Hepatocyte (in vitro differentiated cells): Measurements from ENCODE around the gene EPHA6. TPM values are rescaled to one million over a fixed set of nuclear protein-coding genes. Genes with fewer than 3 reads are reported as not detected.

Experiments
- DNase-seq: peaks from one replicate; pipeline ENCODE4 v3.0.0-alpha.2; 2016; ENCODE audit warnings: low spot score
- H2AFZ ChIP-seq: fragments of 200-600 bp; sonication (generic); 2 replicates; pipeline ENCODE4 v1.6.0; 2016; ENCODE audit warnings: antibody characterized with exemption, mild to moderate bottlenecking
- H3K27ac ChIP-seq: fragments of 200-600 bp; sonication (generic); 2 replicates; pipeline ENCODE4 v1.5.1; 2016; ENCODE audit warnings: mild to moderate bottlenecking
- H3K27me3 ChIP-seq: fragments of 200-600 bp; sonication (generic); 2 replicates; pipeline ENCODE4 v1.6.1; 2016
- H3K36me3 ChIP-seq: fragments of 200-600 bp; sonication (generic); replicated peaks from 2 replicates; pipeline ENCODE4 v1.5.1; 2016; ENCODE audit warnings: low read depth; ENCODE audit not compliant: insufficient read depth
- H3K4me1 ChIP-seq: fragments of 200-600 bp; sonication (generic); 2 replicates; pipeline ENCODE4 v1.5.1; 2016; ENCODE audit warnings: mild to moderate bottlenecking, moderate library complexity; ENCODE audit not compliant: insufficient read depth
- H3K4me2 ChIP-seq: fragments of 200-600 bp; sonication (generic); 2 replicates; pipeline ENCODE4 v1.6.0; 2016
- H3K4me3 ChIP-seq: fragments of 200-600 bp; sonication (generic); 2 replicates; pipeline ENCODE4 v1.5.1; 2016; ENCODE audit warnings: mild to moderate bottlenecking
- H3K79me2 ChIP-seq: fragments of 200-600 bp; sonication (generic); 2 replicates; pipeline ENCODE4 v1.6.0; 2017; ENCODE audit warnings: mild to moderate bottlenecking
- H3K9me2 ChIP-seq: fragments of 200-600 bp; sonication (generic); replicated peaks from 2 replicates; pipeline ENCODE4 v1.6.0; 2017; ENCODE audit warnings: mild to moderate bottlenecking; ENCODE audit not compliant: insufficient read depth
- H3K9me3 ChIP-seq: fragments of 200-600 bp; sonication (generic); 2 replicates; pipeline ENCODE4 v1.5.1; 2016; ENCODE audit warnings: low read depth, mild to moderate bottlenecking
- H4K20me1 ChIP-seq: fragments of 200-600 bp; sonication (generic); 2 replicates; pipeline ENCODE4 v1.6.0; 2016; ENCODE audit warnings: mild to moderate bottlenecking; ENCODE audit not compliant: insufficient read depth, poor library complexity, severe bottlenecking
- EZH2 ChIP-seq: fragments of 200-600 bp; sonication (generic); IDR thresholded peaks from 2 replicates; pipeline ENCODE4 v1.6.1; 2016; ENCODE audit warnings: antibody characterized with exemption, mild to moderate bottlenecking, borderline replicate concordance
- EZH2phosphoT487 ChIP-seq: fragments of 200-600 bp; sonication (generic); IDR thresholded peaks from one replicate; pipeline ENCODE4 v1.6.1; 2018; ENCODE audit warnings: antibody characterized with exemption, mild to moderate bottlenecking, low read depth, moderate library complexity; ENCODE audit not compliant: unreplicated experiment, severe bottlenecking
- WGBS: methylation state at CpG from one replicate; pipeline ENCODE4 v1.1.6; 2016; ENCODE audit warnings: low lambda C conversion rate; ENCODE audit errors: missing lambda C conversion rate; 5-methylcytosine and 5-hydroxymethylcytosine counted together
- polyA plus RNA-seq: library from polyadenylated mRNA; unstranded; fragments of >200 nt; fragmentation: Nextera tagmentation; extraction: Ambion mirVana; gene quantifications from 2 replicates; pipeline ENCODE4 v1.2.1, GENCODE V29; 2016
- total RNA-seq: library from RNA; depleted of rRNA; stranded (reverse); fragments of >200 nt; gene quantifications from 2 replicates; pipeline ENCODE4 v1.2.3, GENCODE V29; 2014
- TF ChIP-seq, protein P1 (sequence below): fragments of 200-600 bp; sonication (generic); IDR thresholded peaks from 2 replicates; pipeline ENCODE4 v1.5.1; 2016; ENCODE audit warnings: antibody characterized with exemption, mild to moderate bottlenecking; ENCODE audit not compliant: poor library complexity

EPHA6 gene
- total and polyA plus RNA-seq, 2 experiments from 2014 or later: 3.4 to 16.7 TPM

DNA sequence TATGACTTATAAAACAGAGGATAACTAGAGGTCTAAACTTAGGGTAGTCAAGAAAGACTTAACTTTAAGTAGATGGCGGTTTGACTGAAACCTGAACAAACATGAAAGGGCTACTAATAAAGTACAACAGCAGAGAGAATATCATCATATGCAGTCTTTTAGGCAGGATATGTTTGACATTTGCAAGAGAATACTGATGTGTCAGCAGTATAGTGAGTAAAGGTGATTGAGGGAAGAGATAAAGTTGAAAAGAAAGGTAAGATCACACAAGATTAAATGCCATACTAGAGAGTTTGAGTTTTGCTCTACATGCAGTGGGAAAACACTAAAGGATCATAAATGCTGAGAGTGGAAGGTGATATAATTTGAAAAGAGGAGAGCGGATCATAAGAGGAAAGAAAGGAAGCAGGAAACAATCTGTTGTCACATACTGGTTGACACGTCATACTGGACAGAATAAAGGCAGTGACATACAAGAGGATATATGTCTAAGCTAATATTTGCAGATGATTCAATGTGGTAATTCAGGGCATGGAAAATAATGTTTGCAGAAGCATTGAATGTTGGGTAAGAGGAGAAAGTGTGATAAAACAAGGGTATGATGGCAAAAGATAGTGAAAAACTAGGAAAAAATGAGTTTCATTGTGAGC is 223.0 kb downstream of the EPHA6 start:
- no peaks in the 10 kb centered on the region for H3K9me2 ChIP-seq
- H3K4me3 ChIP-seq: no peak overlapping the region
- H3K4me1 ChIP-seq: no peaks in the 10 kb centered on the region
- H2AFZ ChIP-seq: no peak overlapping the region
- H3K27ac ChIP-seq: no peak overlapping the region
- H3K36me3 ChIP-seq: no peaks in the 10 kb centered on the region
- no peak for DNase-seq
- 85% methylated on average over 3 of the region's 3 CpGs for WGBS
- no peaks in the 10 kb centered on the region for H3K79me2 ChIP-seq
- H3K9me3 ChIP-seq: no peaks in the 10 kb centered on the region
- no peak overlapping the region for H3K4me2 ChIP-seq
- H3K27me3 ChIP-seq: no peaks in the 10 kb centered on the region
- TF ChIP-seq, protein P1, sequence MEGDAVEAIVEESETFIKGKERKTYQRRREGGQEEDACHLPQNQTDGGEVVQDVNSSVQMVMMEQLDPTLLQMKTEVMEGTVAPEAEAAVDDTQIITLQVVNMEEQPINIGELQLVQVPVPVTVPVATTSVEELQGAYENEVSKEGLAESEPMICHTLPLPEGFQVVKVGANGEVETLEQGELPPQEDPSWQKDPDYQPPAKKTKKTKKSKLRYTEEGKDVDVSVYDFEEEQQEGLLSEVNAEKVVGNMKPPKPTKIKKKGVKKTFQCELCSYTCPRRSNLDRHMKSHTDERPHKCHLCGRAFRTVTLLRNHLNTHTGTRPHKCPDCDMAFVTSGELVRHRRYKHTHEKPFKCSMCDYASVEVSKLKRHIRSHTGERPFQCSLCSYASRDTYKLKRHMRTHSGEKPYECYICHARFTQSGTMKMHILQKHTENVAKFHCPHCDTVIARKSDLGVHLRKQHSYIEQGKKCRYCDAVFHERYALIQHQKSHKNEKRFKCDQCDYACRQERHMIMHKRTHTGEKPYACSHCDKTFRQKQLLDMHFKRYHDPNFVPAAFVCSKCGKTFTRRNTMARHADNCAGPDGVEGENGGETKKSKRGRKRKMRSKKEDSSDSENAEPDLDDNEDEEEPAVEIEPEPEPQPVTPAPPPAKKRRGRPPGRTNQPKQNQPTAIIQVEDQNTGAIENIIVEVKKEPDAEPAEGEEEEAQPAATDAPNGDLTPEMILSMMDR: no peak
- TF ChIP-seq EZH2phosphoT487 (no peak), EZH2 (no peak)
- H4K20me1 ChIP-seq: no peaks in the 10 kb centered on the region

DNA sequence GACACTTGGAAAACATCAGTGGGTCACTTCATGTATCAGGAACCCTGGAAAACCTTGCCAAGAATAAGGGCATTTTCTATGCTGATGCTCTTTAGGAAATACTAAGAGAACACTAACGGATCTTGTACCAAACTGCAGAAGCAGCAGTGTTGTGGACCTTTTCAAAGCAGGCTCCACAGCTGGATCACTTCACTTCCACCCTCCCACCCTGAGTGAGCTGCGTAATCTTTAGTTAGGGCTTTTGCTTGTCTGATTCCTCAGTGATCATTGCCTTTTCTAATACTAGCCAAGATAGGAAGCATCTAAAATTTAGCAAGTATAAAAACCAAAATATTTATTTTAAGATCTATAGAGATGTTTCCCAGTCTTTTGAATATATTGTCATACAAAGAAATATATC is 229.0 kb downstream of the EPHA6 start:
- H3K27me3 ChIP-seq: no peaks in the 10 kb centered on the region
- no peak overlapping the region for H2AFZ ChIP-seq
- TF ChIP-seq EZH2phosphoT487 (no peak), EZH2 (no peak)
- TF ChIP-seq, protein P1: no peak
- H3K4me2 ChIP-seq: no peak overlapping the region
- no peaks in the 10 kb centered on the region for H3K36me3 ChIP-seq
- WGBS: 87% methylated on average over 2 of the region's 2 CpGs
- H3K79me2 ChIP-seq: no peaks in the 10 kb centered on the region
- H4K20me1 ChIP-seq: no peaks in the 10 kb centered on the region
- H3K4me3 ChIP-seq: no peak overlapping the region
- H3K9me2 ChIP-seq: no peaks in the 10 kb centered on the region
- DNase-seq: no peak
- no peaks in the 10 kb centered on the region for H3K9me3 ChIP-seq
- no peaks in the 10 kb centered on the region for H3K4me1 ChIP-seq
- H3K27ac ChIP-seq: no peak overlapping the region

- DNase-seq: no peak
- no peaks in the 10 kb centered on the region for H3K36me3 ChIP-seq
These were observed 243.0 kb downstream of the EPHA6 start for GRCh38 chr3:97057365-97057764.

More at GRCh38 chr3:97057365-97057764, 243.0 kb downstream of the EPHA6 start:
- no peak overlapping the region for H3K4me2 ChIP-seq
- TF ChIP-seq, protein P1: no peak
- no peak for TF ChIP-seq EZH2
- TF ChIP-seq EZH2phosphoT487: no peak
- 88% methylated on average over 3 of the region's 3 CpGs for WGBS
- H3K27me3 ChIP-seq: no peaks in the 10 kb centered on the region
- no peaks in the 10 kb centered on the region for H3K9me3 ChIP-seq
- H3K27ac ChIP-seq: no peak overlapping the region
- no peaks in the 10 kb centered on the region for H3K9me2 ChIP-seq
- no peaks in the 10 kb centered on the region for H3K4me1 ChIP-seq
- H3K79me2 ChIP-seq: no peaks in the 10 kb centered on the region
- H2AFZ ChIP-seq: no peak overlapping the region
- no peak overlapping the region for H3K4me3 ChIP-seq
- no peaks in the 10 kb centered on the region for H4K20me1 ChIP-seq
